Astrocyte of the hippocampus (primary cell): ENCODE data around the gene GDF10.

ENCODE experiments used
- DNase-seq: peaks from one replicate; pipeline ENCODE4 v3.0.0; 2011; ENCODE audit warnings: low read depth, low spot score

The GDF10 gene

GRCh38 chr10:47299611-47300428, at the start of gene GDF10:
Gene GDF10, plus strand, starts transcription at chr10:47300197. Its CDS starts 455 bp downstream, at chr10:47300652.
- peak; percentile 17 for DNase-seq

GRCh38 chr10:47252093-47252780, 47.8 kb upstream of the GDF10 start:
- no peak for DNase-seq

- no peak for DNase-seq
Measured at GRCh38 chr10:47253030-47253637, 46.9 kb upstream of the GDF10 start.

- DNase-seq, result peak; percentile 90
Measured at GRCh38 chr10:47253651-47254375, 46.2 kb upstream of the GDF10 start.

- peak; percentile 20 for DNase-seq
Measured at GRCh38 chr10:47254611-47255010, 45.4 kb upstream of the GDF10 start.

- DNase-seq, result no peak
Measured at GRCh38 chr10:47255033-47255813, 44.8 kb upstream of the GDF10 start.

GRCh38 chr10:47255866-47256265, 44.1 kb upstream of the GDF10 start:
- no peak for DNase-seq

GRCh38 chr10:47256751-47257336, 43.2 kb upstream of the GDF10 start:
- DNase-seq, result no peak

- peak; percentile 50 for DNase-seq
Measured at GRCh38 chr10:47257396-47258120, 42.4 kb upstream of the GDF10 start.

- DNase-seq, result no peak
Measured at GRCh38 chr10:47258921-47259320, 41.1 kb upstream of the GDF10 start.

GRCh38 chr10:47259466-47259865, 40.5 kb upstream of the GDF10 start:
- no peak for DNase-seq

GRCh38 chr10:47260505-47261111, 39.4 kb upstream of the GDF10 start:
- no peak for DNase-seq

- DNase-seq, result no peak
Measured at GRCh38 chr10:47261121-47261520, 38.9 kb upstream of the GDF10 start.

GRCh38 chr10:47261556-47261955, 38.4 kb upstream of the GDF10 start:
- no peak for DNase-seq

- DNase-seq, result peak; percentile 82
Measured at GRCh38 chr10:47262606-47263533, 37.1 kb upstream of the GDF10 start.

GRCh38 chr10:47264797-47265281, 35.2 kb upstream of the GDF10 start:
- DNase-seq, result no peak

- DNase-seq, result no peak
Measured at GRCh38 chr10:47266602-47267001, 33.4 kb upstream of the GDF10 start.

- DNase-seq, result no peak
Measured at GRCh38 chr10:47268696-47269095, 31.3 kb upstream of the GDF10 start.
